IPS-18a (cell line): ENCODE results near the gene NPDC1.
"Not testable (repeated sequence)": the region's sequence is repeated elsewhere in the genome, so short reads cannot be mapped to it uniquely, and the experiment has no call there.

Source experiments
- H3K27ac ChIP-seq: one replicate; pipeline ENCODE4 v1.5.1; 2013; ENCODE audit warnings: low read length
- H3K27me3 ChIP-seq: one replicate; pipeline ENCODE4 v1.6.1; 2013; ENCODE audit warnings: mild to moderate bottlenecking, low read length; ENCODE audit not compliant: control insufficient read depth, insufficient read depth
- H3K36me3 ChIP-seq: one replicate; pipeline ENCODE4 v1.6.1; 2013; ENCODE audit warnings: low read depth, low read length; ENCODE audit not compliant: control insufficient read depth
- H3K4me1 ChIP-seq: one replicate; pipeline ENCODE4 v1.6.1; 2013; ENCODE audit warnings: low read depth, low read length; ENCODE audit not compliant: control insufficient read depth
- H3K4me3 ChIP-seq: one replicate; pipeline ENCODE4 v1.5.1; 2013; ENCODE audit warnings: low read length
- H3K9ac ChIP-seq: one replicate; pipeline ENCODE4 v1.6.1; 2013; ENCODE audit warnings: mild to moderate bottlenecking, low read length, moderate library complexity
- H3K9me3 ChIP-seq: one replicate; pipeline ENCODE4 v1.6.1; 2013; ENCODE audit warnings: low read depth, low read length; ENCODE audit not compliant: control insufficient read depth

NPDC1 gene

GRCh38 chr9:137009217-137009616 lies 36.8 kb downstream of the NPDC1 start:
- no peak overlapping the region for H3K27ac ChIP-seq
- no peaks in the 10 kb centered on the region for H3K4me1 ChIP-seq
- no peaks in the 10 kb centered on the region for H3K27me3 ChIP-seq
- H3K36me3 ChIP-seq: no peaks in the 10 kb centered on the region
- no peaks in the 10 kb centered on the region for H3K9me3 ChIP-seq
- H3K4me3 ChIP-seq: no peak overlapping the region
- no peak overlapping the region for H3K9ac ChIP-seq

- Histone ChIP-seq H3K27me3 (no peaks in the 10 kb centered on the region), H3K27ac (no peak overlapping the region), H3K9ac (no peak overlapping the region), H3K4me1 (no peaks in the 10 kb centered on the region), H3K36me3 (no peaks in the 10 kb centered on the region), H3K4me3 (no peak overlapping the region), H3K9me3 (no peaks in the 10 kb centered on the region)
Measured at GRCh38 chr9:137008312-137008711, 37.7 kb downstream of the NPDC1 start.

- no peak overlapping the region for H3K9ac ChIP-seq
- H3K36me3 ChIP-seq: no peaks in the 10 kb centered on the region
- H3K27me3 ChIP-seq: no peaks in the 10 kb centered on the region
- no peaks in the 10 kb centered on the region for H3K9me3 ChIP-seq
- no peak overlapping the region for H3K4me3 ChIP-seq
- no peaks in the 10 kb centered on the region for H3K4me1 ChIP-seq
- no peak overlapping the region for H3K27ac ChIP-seq
Measured at GRCh38 chr9:137007816-137008270, 38.1 kb downstream of the NPDC1 start.

GRCh38 chr9:137007108-137007815 lies 38.7 kb downstream of the NPDC1 start:
- Histone ChIP-seq H3K36me3 (no peaks in the 10 kb centered on the region), H3K9me3 (no peaks in the 10 kb centered on the region), H3K27ac (no peak overlapping the region), H3K27me3 (no peaks in the 10 kb centered on the region), H3K9ac (no peak overlapping the region), H3K4me1 (no peaks in the 10 kb centered on the region), H3K4me3 (no peak overlapping the region)

- no peaks in the 10 kb centered on the region for H3K36me3 ChIP-seq
- no peaks in the 10 kb centered on the region for H3K27me3 ChIP-seq
- H3K4me3 ChIP-seq: no peak overlapping the region
- no peaks in the 10 kb centered on the region for H3K9me3 ChIP-seq
- no peaks in the 10 kb centered on the region for H3K4me1 ChIP-seq
- no peak overlapping the region for H3K27ac ChIP-seq
- H3K9ac ChIP-seq: no peak overlapping the region
Measured at GRCh38 chr9:137006116-137007003, 39.6 kb downstream of the NPDC1 start.

GRCh38 chr9:137004285-137004684 lies 41.7 kb downstream of the NPDC1 start:
- not testable (repeated sequence) for H3K9me3 ChIP-seq, H3K9ac ChIP-seq, H3K27me3 ChIP-seq, H3K4me1 ChIP-seq, H3K4me3 ChIP-seq, H3K27ac ChIP-seq, H3K36me3 ChIP-seq

GRCh38 chr9:137002646-137003041 lies 43.3 kb downstream of the NPDC1 start:
- Histone ChIP-seq H3K27me3 (no peaks in the 10 kb centered on the region), H3K36me3 (no peaks in the 10 kb centered on the region), H3K4me3 (no peak overlapping the region), H3K9me3 (no peaks in the 10 kb centered on the region), H3K27ac (no peak overlapping the region), H3K4me1 (no peaks in the 10 kb centered on the region), H3K9ac (no peak overlapping the region)

- peaks cover 4% of the 10 kb centered on the region for H3K4me1 ChIP-seq
- no peaks in the 10 kb centered on the region for H3K36me3 ChIP-seq
- H3K27me3 ChIP-seq: no peaks in the 10 kb centered on the region
- H3K4me3 ChIP-seq: no peak overlapping the region
- no peaks in the 10 kb centered on the region for H3K9me3 ChIP-seq
- no peak overlapping the region for H3K9ac ChIP-seq
- H3K27ac ChIP-seq: no peak overlapping the region
Measured at GRCh38 chr9:137001857-137002645, 43.9 kb downstream of the NPDC1 start.

GRCh38 chr9:137000177-137000930 lies 45.6 kb downstream of the NPDC1 start:
- H3K36me3 ChIP-seq: no peaks in the 10 kb centered on the region
- H3K4me1 ChIP-seq: peaks cover 8% of the 10 kb centered on the region
- H3K9ac ChIP-seq: no peak overlapping the region
- H3K27ac ChIP-seq: no peak overlapping the region
- no peaks in the 10 kb centered on the region for H3K27me3 ChIP-seq
- no peaks in the 10 kb centered on the region for H3K9me3 ChIP-seq
- no peak overlapping the region for H3K4me3 ChIP-seq

- no peak overlapping the region for H3K4me3 ChIP-seq
- H3K9ac ChIP-seq: no peak overlapping the region
- no peak overlapping the region for H3K27ac ChIP-seq
- H3K4me1 ChIP-seq: peaks cover 8% of the 10 kb centered on the region
- H3K27me3 ChIP-seq: no peaks in the 10 kb centered on the region
- no peaks in the 10 kb centered on the region for H3K9me3 ChIP-seq
- H3K36me3 ChIP-seq: peaks cover 3% of the 10 kb centered on the region
Measured at GRCh38 chr9:136997830-136998234, 48.1 kb downstream of the NPDC1 start.

- H3K9ac ChIP-seq: no peak overlapping the region
- no peak overlapping the region for H3K4me3 ChIP-seq
- H3K36me3 ChIP-seq: peaks cover 3% of the 10 kb centered on the region
- no peaks in the 10 kb centered on the region for H3K9me3 ChIP-seq
- H3K27me3 ChIP-seq: no peaks in the 10 kb centered on the region
- peaks cover 8% of the 10 kb centered on the region for H3K4me1 ChIP-seq
- H3K27ac ChIP-seq: no peak overlapping the region
Measured at GRCh38 chr9:136997371-136997770, 48.6 kb downstream of the NPDC1 start.
